Measurements from ENCODE around the gene ZC3H4.

The ZC3H4 gene

DNA sequence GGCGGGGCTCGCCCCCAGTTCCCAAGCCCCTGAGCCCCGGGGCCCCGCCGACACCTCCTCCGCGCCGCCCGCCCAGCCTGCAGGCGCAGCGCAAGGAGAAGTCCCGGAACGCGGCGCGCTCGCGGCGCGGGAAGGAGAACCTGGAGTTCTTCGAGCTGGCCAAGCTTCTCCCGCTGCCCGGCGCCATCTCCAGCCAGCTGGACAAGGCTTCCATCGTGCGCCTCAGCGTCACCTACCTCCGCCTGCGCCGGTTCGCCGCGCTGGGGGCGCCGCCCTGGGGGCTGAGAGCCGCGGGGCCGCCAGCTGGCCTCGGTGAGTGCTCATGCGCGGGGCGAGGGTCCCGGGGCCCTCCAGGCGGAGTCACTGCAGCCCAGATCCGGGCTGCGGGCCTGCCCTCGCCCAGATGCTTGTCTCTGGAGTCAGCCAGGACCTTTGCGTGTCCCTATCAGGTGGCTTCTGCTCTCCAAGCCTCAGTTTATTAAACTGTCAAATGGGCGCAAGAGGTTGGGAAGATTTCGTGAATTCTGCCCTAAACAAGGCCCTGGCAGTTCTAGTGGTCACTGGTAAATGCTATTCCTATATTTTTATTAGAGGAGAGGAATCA is 91.9 kb downstream of the ZC3H4 start:
- no peak for DNase-seq (ENCODE audit: low read depth, low spot score)

GRCh38 chr19:47020992-47021496 is 92.5 kb downstream of the ZC3H4 start:
- DNase-seq (ENCODE audit: low read depth, low spot score): no peak

GRCh38 chr19:47020132-47020805 is 93.3 kb downstream of the ZC3H4 start:
- DNase-seq (ENCODE audit: low read depth, low spot score): no peak

DNA sequence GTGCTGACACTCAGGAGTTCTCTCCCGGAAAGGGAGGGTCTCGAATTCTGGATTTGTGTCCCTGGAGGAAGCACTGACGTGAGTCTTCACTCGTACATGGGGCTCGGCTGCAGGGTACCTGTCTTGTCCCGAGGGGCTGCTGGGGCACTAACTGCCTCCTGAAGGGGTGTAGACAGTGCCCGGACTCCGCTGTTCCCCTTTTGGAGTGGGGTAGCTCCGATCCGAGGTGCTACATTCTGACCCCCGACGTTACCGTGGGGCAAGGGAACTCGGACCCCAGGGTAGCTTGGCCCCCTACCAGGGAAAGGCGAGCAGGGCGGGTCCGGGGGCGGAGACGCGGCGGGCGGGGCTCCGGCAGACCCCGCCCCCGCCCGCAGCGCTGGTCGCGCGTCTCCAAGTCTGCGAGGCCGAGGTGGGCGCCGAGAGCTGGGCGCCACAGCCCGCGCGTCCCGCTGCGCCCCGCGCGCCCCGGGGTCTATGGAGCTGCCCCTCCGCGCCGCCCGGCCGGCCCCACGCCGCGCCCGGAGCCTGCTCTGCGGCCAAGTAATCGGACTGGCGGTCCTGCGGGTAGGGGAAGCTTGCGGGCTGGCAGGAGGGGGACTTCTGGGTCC is 94.0 kb downstream of the ZC3H4 start, which contains the start of gene NPAS1:
Gene NPAS1, plus strand, starts transcription at position 407 of the 611 bp plus-strand sequence. CDS start 1,211 bp downstream, outside the sequence.
- DNase-seq (ENCODE audit: low read depth, low spot score): no peak

DNA sequence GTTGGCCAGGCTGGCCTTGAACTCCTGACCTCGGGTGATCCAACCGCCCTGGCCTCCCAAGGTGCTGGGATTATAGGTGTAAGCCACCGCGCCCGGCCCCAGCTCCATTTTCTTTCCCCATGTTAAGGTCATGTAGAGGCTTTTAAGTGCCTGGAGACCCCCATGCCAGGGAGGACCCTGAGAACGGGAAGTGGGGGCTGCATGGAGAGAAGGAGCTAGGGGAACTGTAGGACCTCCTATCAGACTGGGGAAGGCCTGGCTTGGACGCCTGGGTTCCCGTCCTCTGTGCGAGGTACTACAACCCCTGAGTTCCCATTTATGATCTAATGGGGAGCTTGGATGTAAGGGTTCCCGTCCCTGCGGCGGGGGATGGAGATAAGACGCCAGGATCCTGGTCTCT is 94.7 kb downstream of the ZC3H4 start:
- no peak for DNase-seq (ENCODE audit: low read depth, low spot score)
